Neutrophil (primary cell): ENCODE data around the gene RNF222.

Source experiments
- H3K27ac ChIP-seq: fragments of 200-600 bp; sonication (generic); 2 replicates; pipeline ENCODE4 v1.5.1; 2016; ENCODE audit warnings: mild to moderate bottlenecking, moderate library complexity
- H3K27me3 ChIP-seq: fragments of 200-600 bp; sonication (generic); 2 replicates; pipeline ENCODE4 v1.6.0; 2016; ENCODE audit warnings: mild to moderate bottlenecking
- H3K36me3 ChIP-seq: fragments of 200-600 bp; sonication (generic); 2 replicates; pipeline ENCODE4 v1.5.1; 2017
- H3K4me1 ChIP-seq, 2 experiments: fragments of 200-600 bp in 1 of 2; sonication (generic) in 1 of 2; 1 replicate in 1 of 2; 2 replicates in 1 of 2; pipeline versions ENCODE4 v1.5.1 to v1.6.1; 2013 to 2016; ENCODE audit warnings: low read depth in 1 of 2, low read length in 1 of 2, mild to moderate bottlenecking in 1 of 2, moderate library complexity in 1 of 2; ENCODE audit not compliant: control insufficient read depth in 1 of 2, insufficient read depth in 1 of 2
- H3K4me3 ChIP-seq, 2 experiments: fragments of 200-600 bp in 1 of 2; sonication (generic) in 1 of 2; 1 replicate in 1 of 2; 2 replicates in 1 of 2; pipeline ENCODE4 v1.5.1; 2013 to 2016; ENCODE audit warnings: low read depth in 1 of 2, low read length in 1 of 2, mild to moderate bottlenecking in 1 of 2, moderate library complexity in 1 of 2
- H3K9me3 ChIP-seq: fragments of 200-600 bp; sonication (generic); 2 replicates; pipeline ENCODE4 v1.5.1; 2016
- TF ChIP-seq, protein P1 (sequence below): fragments of 200-600 bp; sonication (generic); IDR thresholded peaks from 2 replicates; pipeline ENCODE4 v1.5.1; 2016; ENCODE audit warnings: antibody characterized with exemption

The RNF222 gene

DNA sequence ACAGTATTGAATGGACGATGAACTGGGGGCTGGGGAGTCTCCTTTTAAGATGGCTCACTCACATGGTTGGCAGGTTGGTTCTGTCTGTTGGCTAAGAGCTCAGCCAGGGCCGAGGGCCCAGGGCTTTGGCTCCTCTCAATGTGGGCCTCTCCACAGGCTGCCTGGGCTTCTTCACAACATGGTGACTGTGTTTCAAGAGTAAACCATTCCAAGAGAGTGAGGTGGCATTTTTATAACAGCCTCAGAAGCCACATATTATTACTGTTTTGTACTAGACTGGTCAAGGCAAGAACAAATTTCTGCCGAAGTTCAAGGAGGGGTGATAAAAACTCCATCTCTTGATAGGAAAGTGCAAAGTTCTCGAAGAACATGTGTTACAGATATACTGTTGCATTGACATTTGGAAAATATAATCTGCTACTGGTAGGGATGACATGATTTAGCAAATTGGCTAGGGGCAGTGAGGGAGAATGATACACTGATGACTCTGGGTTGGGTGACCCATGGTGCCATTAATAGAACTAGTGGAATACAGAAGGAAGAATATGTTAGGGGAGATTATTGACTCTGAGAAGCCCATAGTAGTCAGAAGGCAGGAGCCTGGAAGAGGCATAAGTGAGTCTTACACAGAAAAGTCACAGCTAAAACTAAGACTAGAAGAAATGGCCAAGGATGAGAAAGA lies 34.8 kb downstream of the RNF222 start:
- Histone ChIP-seq H3K27me3 (no peaks in the 10 kb centered on the region), H3K4me1 (no peaks in the 10 kb centered on the region), H3K27ac (no peak overlapping the region), H3K36me3 (peaks cover 3% of the 10 kb centered on the region), H3K9me3 (no peaks in the 10 kb centered on the region), H3K4me3 (no peak overlapping the region)
- TF ChIP-seq, protein P1, sequence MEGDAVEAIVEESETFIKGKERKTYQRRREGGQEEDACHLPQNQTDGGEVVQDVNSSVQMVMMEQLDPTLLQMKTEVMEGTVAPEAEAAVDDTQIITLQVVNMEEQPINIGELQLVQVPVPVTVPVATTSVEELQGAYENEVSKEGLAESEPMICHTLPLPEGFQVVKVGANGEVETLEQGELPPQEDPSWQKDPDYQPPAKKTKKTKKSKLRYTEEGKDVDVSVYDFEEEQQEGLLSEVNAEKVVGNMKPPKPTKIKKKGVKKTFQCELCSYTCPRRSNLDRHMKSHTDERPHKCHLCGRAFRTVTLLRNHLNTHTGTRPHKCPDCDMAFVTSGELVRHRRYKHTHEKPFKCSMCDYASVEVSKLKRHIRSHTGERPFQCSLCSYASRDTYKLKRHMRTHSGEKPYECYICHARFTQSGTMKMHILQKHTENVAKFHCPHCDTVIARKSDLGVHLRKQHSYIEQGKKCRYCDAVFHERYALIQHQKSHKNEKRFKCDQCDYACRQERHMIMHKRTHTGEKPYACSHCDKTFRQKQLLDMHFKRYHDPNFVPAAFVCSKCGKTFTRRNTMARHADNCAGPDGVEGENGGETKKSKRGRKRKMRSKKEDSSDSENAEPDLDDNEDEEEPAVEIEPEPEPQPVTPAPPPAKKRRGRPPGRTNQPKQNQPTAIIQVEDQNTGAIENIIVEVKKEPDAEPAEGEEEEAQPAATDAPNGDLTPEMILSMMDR: no peak

DNA sequence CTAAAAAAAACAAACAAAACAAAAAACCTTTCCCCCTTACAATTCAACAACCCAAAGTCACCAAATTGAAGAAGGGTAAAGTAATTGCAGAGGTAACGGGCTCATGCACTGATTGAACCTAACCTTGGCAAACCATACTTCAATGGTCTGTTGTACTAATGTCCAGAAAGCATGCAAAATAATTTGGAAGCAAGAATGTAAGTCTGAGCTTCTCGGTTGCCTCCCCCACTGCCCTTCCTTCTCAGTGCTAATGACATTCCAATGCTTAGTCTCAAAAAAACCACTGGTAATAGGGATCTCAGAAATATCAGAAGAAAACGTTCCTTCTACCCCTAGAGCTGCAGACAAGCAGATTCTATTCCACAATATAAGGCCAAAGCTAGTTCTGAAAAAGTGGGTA lies 36.9 kb downstream of the RNF222 start:
- H3K4me3 ChIP-seq: no peak overlapping the region
- no peaks in the 10 kb centered on the region for H3K4me1 ChIP-seq
- no peaks in the 10 kb centered on the region for H3K27me3 ChIP-seq
- no peak overlapping the region for H3K27ac ChIP-seq
- H3K9me3 ChIP-seq: no peaks in the 10 kb centered on the region
- peaks cover 3% of the 10 kb centered on the region for H3K36me3 ChIP-seq
- TF ChIP-seq, protein P1: no peak

DNA sequence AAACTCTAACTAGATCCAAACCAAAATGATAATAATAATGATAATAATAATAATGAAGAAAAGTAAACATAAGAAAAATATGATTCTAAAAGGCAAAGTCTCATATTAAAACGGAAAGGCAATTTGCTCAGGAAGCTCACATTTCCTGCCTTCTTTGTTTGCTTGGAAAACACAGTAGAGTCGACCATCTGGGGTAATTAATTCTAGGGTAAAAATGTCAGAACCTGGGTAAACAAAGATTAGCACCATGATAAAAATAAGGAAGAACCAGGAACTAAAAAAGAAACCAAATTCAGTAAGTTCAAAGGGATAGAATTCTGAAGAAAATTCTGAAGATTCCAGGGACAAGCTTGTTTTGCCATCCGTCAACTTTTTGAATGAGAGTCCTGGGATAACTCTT lies 37.4 kb downstream of the RNF222 start:
- H3K9me3 ChIP-seq: no peaks in the 10 kb centered on the region
- no peak overlapping the region for H3K4me3 ChIP-seq
- H3K4me1 ChIP-seq: no peaks in the 10 kb centered on the region

DNA sequence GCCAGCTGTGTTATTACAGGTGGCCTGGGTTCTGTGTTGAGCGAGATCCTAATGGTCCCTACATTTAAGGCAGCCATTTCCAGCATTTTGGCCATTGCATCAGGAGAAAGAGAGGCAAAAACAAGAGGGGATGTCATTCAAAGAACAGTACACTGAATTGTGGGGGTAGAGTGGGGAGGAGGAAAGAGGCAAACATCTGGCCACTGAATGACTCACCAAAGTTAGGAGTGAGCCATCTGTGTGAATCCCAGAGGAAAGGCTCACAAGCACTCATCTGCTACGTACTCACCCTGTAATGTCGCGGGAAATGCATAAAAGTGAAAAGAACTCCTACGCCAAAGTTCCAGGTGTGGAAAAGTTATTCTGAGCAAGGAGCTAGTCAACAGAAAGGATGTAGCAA lies 37.9 kb downstream of the RNF222 start:
- Histone ChIP-seq H3K36me3 (no peaks in the 10 kb centered on the region), H3K9me3 (no peaks in the 10 kb centered on the region), H3K4me3 (no peak overlapping the region), H3K4me1 (no peaks in the 10 kb centered on the region), H3K27me3 (no peaks in the 10 kb centered on the region), H3K27ac (no peak overlapping the region)
- TF ChIP-seq, protein P1: no peak

More for the DNA sequence above, 37.4 kb downstream of the RNF222 start:
- H3K36me3 ChIP-seq: peaks cover 3% of the 10 kb centered on the region
- H3K27ac ChIP-seq: no peak overlapping the region
- H3K27me3 ChIP-seq: no peaks in the 10 kb centered on the region
- TF ChIP-seq, protein P1: no peak

DNA sequence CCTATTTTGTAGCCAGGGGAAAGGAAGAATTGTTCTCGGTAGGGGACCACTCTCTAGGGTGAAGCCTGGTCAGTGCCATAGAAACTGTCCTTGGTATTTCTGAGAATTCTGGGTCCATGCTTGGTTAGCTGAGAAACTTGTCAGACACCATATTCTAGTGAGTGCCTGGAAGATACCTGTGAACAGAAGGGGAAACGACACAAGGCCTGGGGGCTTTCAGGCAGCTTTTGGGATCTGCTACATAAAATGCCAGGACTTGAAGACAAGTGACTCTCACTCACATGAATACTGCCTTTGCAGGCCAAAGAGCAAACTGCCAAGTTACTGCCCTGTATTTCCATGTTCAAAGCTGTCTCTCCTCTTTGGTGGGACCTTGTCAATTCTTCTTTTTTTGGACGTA lies 39.7 kb downstream of the RNF222 start:
- Histone ChIP-seq H3K4me1 (no peaks in the 10 kb centered on the region), H3K36me3 (no peaks in the 10 kb centered on the region), H3K27ac (no peak overlapping the region), H3K27me3 (no peaks in the 10 kb centered on the region), H3K9me3 (no peaks in the 10 kb centered on the region), H3K4me3 (no peak overlapping the region)
- TF ChIP-seq, protein P1: no peak
